ENCODE measurements around the gene PREB.
"Not testable (repeated sequence)": the region's sequence is repeated elsewhere in the genome, so short reads cannot be mapped to it uniquely, and the experiment has no call there.

PREB gene

DNA sequence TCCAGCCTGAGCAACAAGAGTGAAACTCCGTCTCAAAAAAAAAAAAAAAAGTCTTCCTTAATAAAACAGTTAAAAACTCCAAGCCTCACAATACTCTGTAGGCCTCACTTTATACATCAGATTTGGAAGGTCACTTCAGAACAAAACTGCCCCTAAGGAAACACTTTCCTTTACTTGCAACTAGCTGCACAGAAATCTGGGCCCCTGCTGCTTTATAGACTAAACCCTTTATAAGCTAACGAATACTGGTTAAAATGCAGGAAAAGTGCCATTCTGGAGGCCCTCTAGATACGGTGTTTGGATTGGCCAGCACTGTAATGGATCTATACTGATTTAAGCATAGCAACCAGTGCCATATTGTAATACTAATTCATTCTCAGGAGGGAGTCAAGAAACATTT lies 9.3 kb downstream of the PREB start:
- no peak for DNase-seq

- DNase-seq = peak; percentile 38
Observed at GRCh38 chr2:27123302-27124150, 10.9 kb downstream of the PREB start, which contains the start of gene ABHD1. Gene ABHD1 (plus strand): TSS chr2:27123815. CDS start chr2:27123949, 134 bp downstream.

- DNase-seq = no peak
Observed at GRCh38 chr2:27122791-27123190, 11.6 kb downstream of the PREB start.

DNA sequence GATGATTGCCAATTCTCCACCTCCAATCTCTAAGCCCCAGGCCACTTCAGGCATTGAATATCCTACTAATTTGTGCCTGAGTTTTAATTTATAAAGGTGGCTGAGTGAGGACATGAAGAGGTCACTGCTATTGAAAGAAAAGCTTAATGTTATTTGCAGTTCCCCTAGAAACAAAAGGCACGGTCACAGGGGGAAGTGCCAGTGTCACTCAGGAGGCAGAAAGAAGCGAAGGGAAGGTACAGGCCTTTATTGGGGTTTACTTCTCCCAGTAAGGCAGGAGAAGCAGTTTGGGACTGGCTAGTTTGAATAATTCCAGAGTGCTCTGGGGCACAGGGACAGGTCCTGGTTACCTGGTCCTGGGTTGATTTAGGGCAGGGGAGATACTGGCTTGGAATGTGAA lies 12.5 kb downstream of the PREB start:
- DNase-seq = no peak

- not testable (repeated sequence) for DNase-seq
Observed at GRCh38 chr2:27119330-27119670, 15.1 kb downstream of the PREB start.

DNA sequence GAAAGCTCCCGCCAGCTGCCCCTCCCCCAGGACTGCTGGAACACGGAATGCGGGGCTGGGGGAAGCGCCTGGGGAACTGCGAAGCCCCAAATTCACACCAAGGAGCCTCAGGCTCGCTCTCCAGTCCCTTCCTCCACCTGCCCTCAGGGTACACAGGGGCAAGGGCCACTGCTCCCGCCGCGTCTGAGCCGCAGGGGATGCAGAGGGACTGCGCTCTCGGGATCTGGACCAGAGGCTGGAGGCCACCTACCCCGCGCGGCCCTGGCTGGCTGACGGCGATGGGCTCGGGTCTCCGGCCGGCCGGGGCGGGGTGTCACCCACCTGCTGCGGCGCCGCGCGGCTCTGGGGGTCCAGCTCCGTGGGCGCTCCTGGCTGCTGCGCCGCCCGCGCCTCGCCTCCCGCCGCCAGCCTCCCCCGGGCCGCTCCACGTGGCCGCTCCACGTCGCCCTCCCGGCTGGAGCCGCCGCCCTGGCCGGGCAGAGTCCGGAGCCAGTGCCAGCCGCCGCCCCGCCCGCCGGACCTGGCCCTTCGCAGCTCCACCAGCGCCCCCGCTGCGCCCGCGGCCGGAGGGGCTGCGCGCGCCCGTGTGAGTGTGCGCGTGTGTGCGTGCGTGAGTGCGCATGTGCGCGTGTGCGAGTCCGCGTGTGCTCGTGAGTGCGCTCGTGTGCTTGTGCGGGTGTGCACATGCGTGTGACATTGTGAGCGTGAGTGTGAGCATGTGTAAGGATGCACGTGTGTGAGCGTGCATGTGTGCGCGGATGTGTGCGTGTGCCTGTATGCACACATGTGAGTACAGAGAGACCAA lies 15.7 kb downstream of the PREB start, which contains the start of gene CGREF1:
TSS of gene CGREF1 (minus strand) at position 604 of the 805 bp plus-strand sequence. CDS start 14,762 bp downstream, outside the sequence.
- no peak for DNase-seq

- no peak for DNase-seq
Observed at GRCh38 chr2:27117995-27118524, 16.4 kb downstream of the PREB start.

GRCh38 chr2:27115519-27115918 lies 18.9 kb downstream of the PREB start:
- DNase-seq = no peak

DNA sequence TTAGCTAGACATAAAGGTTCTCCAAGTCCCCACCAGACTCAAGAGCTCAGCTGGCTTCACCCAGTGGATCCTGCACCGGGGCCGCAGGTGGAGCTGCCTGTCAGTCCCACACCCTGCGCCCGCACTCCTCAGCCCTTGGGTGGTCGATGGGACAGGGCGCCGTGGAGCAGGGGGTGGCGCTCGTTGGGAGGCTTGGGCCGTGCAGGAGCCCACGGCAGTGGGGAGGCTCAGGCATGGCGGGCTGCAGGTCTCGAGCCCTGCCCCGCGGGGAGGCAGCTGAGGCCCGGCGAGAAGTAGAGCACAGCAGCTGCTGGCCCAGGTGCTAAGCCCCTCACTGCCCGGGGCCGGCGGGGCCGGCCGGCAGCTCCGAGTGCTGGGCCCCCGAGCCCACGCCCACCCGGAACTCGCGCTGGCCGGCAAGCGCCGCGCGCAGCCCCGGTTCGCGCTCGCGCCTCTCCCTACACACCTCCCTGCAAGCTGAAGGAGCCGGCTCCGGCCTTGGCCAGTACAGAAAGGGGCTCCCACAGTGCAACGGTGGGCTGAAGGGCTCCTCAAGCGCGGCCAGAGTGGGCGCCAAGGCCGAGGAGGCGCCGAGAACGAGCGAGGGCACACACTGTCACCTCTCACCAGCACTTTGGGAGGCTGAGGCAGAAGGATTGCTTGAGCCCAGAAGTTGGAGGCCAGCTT lies 22.9 kb downstream of the PREB start:
- DNase-seq = not testable (repeated sequence)

DNA sequence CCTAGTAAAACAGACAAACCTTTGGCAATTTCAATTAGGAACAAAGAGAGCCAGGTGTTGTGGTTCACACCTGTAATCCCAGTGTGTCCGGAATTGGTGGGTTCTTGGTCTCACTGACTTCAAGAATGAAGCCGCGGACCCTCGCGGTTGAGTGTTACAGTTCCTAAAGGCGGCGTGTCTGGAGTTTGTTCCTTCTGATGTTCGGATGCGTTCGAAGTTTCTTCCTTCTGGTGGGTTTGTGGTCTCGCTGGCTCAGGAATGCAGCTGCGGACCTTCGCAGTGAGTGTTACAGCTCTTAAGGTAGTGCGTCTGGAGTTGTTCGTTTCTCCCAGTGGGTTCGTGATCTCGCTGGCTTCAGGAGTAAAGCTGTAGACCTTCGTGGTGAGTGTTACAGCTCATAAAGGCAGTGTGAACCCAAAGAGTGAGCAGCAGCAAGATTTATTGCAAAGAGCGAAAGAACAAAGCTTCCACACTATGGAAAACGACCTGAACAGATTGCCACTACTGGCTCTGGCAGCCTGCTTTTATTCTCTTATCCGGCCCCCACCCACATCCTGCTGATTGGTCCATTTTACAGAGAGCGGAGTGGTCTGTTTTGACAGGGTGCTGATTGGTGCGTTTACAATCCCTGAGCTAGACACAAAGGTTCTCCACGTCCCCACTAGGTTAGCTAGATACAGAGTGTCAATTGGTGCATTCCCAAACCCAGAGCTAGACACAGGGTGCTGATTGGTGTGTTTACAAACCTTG lies 23.7 kb downstream of the PREB start:
- not testable (repeated sequence) for DNase-seq

- DNase-seq = no peak
Observed at GRCh38 chr2:27109083-27109482, 25.4 kb downstream of the PREB start.

DNA sequence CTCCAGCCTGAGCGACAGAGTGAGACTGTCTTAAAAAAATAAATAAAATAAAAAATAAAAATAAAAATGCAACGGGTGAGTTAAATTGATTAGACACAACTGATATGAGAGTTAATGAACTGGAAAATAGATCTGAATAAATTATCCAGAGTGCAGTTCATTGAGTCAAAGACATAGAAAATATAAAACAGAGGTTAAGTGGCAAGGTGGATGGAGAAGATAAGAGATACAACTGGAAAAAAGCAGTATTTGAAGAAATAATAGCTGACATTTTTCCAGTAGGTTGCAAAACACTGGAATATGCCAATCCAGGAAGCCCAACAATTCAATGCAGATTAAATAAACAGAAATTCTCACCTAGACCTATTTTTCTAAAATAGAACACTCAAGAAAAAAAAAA lies 26.2 kb downstream of the PREB start:
- no peak for DNase-seq

- DNase-seq = no peak
Observed at GRCh38 chr2:27105981-27106380, 28.5 kb downstream of the PREB start.

DNA sequence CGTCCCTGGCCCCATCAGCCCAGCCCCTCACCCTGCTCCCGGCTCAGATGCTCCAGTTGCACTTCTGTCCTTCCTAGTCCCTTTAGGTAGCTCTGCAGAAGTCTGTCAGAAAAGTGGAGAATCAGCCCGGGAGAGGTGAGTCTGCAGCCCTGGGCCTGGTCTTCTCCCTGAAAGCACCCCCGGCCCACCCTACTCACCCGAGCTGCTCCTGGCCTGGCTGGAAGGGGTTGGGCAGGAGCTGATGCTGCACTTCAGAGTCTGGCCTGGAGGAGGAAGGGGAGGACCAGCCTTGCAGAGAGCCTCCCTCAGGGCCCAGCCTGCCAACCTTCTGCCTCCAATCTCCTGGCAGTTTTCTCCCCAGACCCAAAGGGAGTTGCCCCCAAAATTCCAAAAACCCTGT lies 32.1 kb downstream of the PREB start:
- DNase-seq = no peak

DNA sequence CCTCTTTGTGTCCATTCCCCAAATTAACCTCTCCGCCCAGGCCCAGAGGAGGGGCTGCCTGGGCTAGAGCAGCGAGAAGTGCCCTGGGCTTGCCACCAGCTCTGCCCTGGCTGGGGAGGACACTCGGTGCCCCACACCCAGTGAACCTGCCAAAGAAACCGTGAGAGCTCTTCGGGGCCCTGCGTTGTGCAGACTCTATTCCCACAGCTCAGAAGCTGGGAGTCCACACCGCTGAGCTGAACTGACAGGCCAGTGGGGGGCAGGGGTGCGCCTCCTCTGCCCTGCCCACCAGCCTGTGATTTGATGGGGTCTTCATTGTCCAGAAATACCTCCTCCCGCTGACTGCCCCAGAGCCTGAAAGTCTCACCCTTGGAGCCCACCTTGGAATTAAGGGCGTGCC lies 34.4 kb downstream of the PREB start:
- no peak for DNase-seq

- no peak for DNase-seq
Observed at GRCh38 chr2:27099334-27099955, 35.0 kb downstream of the PREB start.

GRCh38 chr2:27097341-27097740 lies 37.1 kb downstream of the PREB start:
- DNase-seq = no peak

- DNase-seq = no peak
Observed at GRCh38 chr2:27096748-27097297, 37.6 kb downstream of the PREB start.

DNA sequence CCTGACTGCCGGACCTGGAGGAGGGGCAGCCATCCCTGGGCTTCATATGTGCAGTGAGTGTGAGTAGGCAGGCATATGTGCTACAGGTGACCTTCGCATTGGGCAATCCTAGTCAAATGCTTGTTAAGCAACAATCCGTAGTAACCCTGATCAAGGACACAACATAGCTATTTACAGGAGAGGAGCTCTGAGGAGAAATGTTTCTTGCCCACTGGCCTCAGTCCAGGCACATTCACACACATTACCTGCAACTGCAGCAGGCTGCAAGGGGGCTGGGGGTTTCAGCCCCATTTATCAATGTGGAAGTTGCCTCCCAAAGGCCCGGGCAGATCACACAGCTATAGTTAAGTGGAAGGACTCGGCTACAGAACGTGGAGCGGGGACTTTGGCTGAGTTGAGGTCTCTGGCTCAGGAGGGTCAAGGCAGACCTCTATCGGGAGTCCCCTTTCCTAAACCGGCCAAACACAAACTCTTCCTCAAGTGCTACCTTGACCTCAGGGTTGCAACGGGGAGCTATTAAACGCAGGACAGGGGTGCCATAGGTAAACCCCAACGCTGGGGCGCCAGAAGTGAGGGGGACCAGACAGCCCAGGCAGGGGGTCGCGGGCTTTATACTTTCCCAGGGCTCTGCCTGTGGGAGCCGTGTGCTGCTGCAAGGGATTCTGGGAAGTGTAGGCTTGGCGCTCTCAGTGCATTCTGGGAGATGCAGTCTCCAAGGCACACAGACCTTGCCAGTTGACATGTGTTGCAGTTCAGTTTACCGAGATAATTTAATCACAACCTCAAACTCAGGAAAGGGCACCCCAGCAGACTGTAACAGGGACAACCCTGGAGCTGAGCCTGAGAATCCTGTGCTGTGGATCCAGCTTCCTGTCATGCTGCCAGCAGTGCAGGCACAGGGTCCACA lies 38.4 kb downstream of the PREB start:
- DNase-seq = peak; percentile 61

- no peak for DNase-seq
Observed at GRCh38 chr2:27095427-27095744, 39.0 kb downstream of the PREB start.

Measured in activated CD4-positive, alpha-beta T cell treated with anti-CD3 and anti-CD28 coated beads, Interleukin-2, amount 50 U/mL, for 16 hours (primary cell).